GM12891 (cell line): ENCODE measurements around the gene ASF1B.

Source experiments
- PAX5 ChIP-seq: IDR thresholded peaks from 2 replicates; pipeline ENCODE4 v1.6.1; 2011; ENCODE audit warnings: low read length, moderate library complexity, mild to moderate bottlenecking; ENCODE audit not compliant: insufficient read depth, severe bottlenecking
- POLR2A ChIP-seq: IDR thresholded peaks from 2 replicates; pipeline ENCODE4 v1.6.1; 2011; ENCODE audit warnings: low read depth, low read length, control low read depth
- POLR2AphosphoS5 ChIP-seq: IDR thresholded peaks from 2 replicates; pipeline ENCODE4 v1.6.1; 2011; ENCODE audit warnings: low read depth, low read length, control low read depth
- TAF1 ChIP-seq: IDR thresholded peaks from 2 replicates; pipeline ENCODE4 v1.6.1; 2011; ENCODE audit warnings: low read depth, low read length, control low read depth

DNA sequence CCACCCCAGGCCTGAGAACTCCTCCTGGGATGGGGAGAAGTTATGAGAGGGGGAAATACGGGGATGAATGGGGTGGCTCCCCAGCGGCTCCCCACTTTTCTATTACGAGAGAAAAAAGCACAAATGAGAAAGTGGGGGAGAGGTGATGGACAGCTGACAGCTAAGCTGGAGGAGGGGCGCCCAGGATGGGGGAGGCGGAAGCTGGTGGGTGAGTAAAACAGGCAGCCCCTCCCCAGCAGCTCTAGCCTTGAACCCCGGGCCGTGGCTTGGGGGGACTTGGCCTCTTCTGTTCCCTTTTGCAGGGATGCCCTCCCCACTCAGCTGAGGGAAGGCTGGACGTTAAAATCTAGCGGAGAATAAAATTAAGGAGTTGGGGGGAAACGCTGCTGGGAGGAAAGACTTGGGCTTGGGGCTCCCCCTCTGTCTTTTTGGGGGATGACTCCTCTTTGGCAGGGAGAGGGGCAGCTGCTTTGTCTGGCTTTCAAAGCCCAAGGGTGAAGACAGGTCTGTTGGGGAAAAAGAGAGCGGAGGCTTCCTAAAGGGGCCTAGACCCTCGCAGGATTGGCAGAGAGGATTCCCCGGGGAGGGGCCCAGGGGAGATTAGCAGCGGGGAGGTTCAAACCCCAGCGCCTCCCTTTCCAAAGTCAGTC, 44.5 kb downstream of the ASF1B start:
- TF ChIP-seq TAF1: no peak
- TF ChIP-seq POLR2AphosphoS5: no peak
- no peak for TF ChIP-seq POLR2A
- no peak for TF ChIP-seq PAX5
